HG03460 (cell line): Measurements from ENCODE around the gene DCAF10.
A peak's percentile ranks its signal among the peaks of the same experiment; 100 is the strongest.
"Not testable (repeated sequence)": the region's sequence is repeated elsewhere in the genome, so short reads cannot be mapped to it uniquely, and the experiment has no call there.

Experiments used
- ATAC-seq: cut with Tn5 transposase; IDR thresholded peaks from one replicate; pipeline ENCODE4 v1.9.1; 2021; ENCODE audit not compliant: unreplicated experiment

Gene DCAF10

GRCh38 chr9:37856551-37856950, 56.0 kb downstream of the DCAF10 start:
- no peak for ATAC-seq

- ATAC-seq = no peak
Observed at GRCh38 chr9:37859043-37859442, 58.4 kb downstream of the DCAF10 start.

GRCh38 chr9:37862530-37862929, 61.9 kb downstream of the DCAF10 start:
- no peak for ATAC-seq

GRCh38 chr9:37870081-37870798, 69.6 kb downstream of the DCAF10 start:
- no peak for ATAC-seq

GRCh38 chr9:37870799-37871176, 70.2 kb downstream of the DCAF10 start:
- no peak for ATAC-seq

- ATAC-seq = no peak
Observed at GRCh38 chr9:37873955-37874354, 73.4 kb downstream of the DCAF10 start.

GRCh38 chr9:37876376-37876775, 75.8 kb downstream of the DCAF10 start:
- ATAC-seq = no peak

GRCh38 chr9:37880916-37881479, 80.4 kb downstream of the DCAF10 start:
- no peak for ATAC-seq

- ATAC-seq = not testable (repeated sequence)
Observed at GRCh38 chr9:37887977-37888583, 87.5 kb downstream of the DCAF10 start.

- ATAC-seq = no peak
Observed at GRCh38 chr9:37889536-37889935, 88.9 kb downstream of the DCAF10 start.

GRCh38 chr9:37891042-37891441, 90.4 kb downstream of the DCAF10 start:
- ATAC-seq = not testable (repeated sequence)

- no peak for ATAC-seq
Observed at GRCh38 chr9:37892063-37892462, 91.5 kb downstream of the DCAF10 start.

GRCh38 chr9:37897665-37898064, 97.1 kb downstream of the DCAF10 start:
- ATAC-seq = no peak

- no peak for ATAC-seq
Observed at GRCh38 chr9:37899041-37899440, 98.4 kb downstream of the DCAF10 start.

- no peak for ATAC-seq
Observed at GRCh38 chr9:37902131-37902530, 101.5 kb downstream of the DCAF10 start.

- peak; percentile 20 for ATAC-seq
Observed at GRCh38 chr9:37902796-37903646, 102.4 kb downstream of the DCAF10 start.

GRCh38 chr9:37903647-37904444, 103.2 kb downstream of the DCAF10 start, which contains the start of gene SLC25A51:
SLC25A51 (minus strand) TSS chr9:37904127; CDS start chr9:37888550, 15,577 bp downstream.
- ATAC-seq = peak; percentile 87

GRCh38 chr9:37904445-37905130, 104.0 kb downstream of the DCAF10 start:
- ATAC-seq = no peak

GRCh38 chr9:37905131-37905505, 104.5 kb downstream of the DCAF10 start:
- ATAC-seq = no peak

GRCh38 chr9:37905776-37906175, 105.2 kb downstream of the DCAF10 start:
- ATAC-seq = no peak
